DMS79 (cell line): ENCODE measurements around the gene VPS9D1.
"Not testable (repeated sequence)": the region's sequence is repeated elsewhere in the genome, so short reads cannot be mapped to it uniquely, and the experiment has no call there.

Source experiments
- DNase-seq: peaks from one replicate; lab custom pipeline; 2025; lab: John Stamatoyannopoulos, UW

Gene VPS9D1

DNA sequence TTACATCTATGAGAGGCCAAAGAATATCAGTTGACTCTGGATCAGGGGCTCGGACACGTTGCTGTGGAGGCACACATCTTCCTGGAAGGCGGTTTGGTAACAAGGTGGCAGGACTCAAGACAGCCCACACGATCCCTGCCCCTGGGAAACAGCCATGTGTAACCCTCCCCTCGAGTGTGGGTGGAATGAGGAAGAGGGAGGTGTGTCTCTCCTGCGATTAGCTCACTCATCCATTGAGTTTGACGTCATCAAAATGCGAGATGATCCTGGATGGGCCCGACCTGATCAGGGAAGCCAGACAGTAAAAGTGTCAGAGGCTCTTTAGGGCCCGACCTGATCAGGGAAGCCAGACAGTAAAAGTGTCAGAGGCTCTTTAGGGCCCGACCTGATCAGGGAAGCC is 56.5 kb downstream of the VPS9D1 start:
- not testable (repeated sequence) for DNase-seq

DNA sequence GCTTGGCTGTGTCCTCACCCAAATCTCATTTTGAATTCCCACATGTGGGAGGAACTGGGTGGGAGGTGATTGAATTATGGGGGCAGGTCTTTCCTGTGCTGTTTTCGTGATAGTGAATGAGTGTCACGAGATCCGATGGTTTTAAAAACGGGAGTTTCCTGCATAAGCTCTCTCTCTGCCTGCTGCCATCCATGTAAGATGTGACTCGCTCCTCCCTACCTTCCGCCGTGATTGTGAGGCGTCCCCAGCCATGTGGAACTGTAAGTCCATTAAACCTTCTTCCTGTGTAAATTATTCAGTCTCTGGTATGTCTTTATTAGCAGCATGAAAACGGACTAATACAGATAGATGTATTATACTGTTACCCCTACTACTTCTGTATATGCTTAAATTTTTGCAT is 59.5 kb downstream of the VPS9D1 start:
- no peak for DNase-seq

DNA sequence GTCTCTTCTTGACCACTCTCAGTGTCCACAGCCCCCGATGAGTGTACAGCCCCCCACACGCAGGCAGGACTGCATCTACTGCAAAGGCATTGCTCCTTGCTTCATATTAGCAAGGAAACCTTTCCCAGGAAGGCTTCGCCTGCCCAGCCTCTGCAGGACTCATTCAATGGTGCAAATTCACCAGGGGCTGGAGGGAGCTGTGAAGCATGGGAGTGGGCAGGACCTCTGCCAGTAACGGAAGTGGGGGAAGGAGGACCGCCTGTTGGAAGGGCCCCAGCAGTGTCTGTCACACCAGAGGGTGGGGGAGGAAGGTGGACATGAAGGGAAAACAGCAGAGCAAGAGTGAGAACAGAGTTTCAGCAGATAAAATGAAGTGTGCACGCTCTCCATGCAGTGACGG is 60.6 kb downstream of the VPS9D1 start:
- DNase-seq = no peak

DNA sequence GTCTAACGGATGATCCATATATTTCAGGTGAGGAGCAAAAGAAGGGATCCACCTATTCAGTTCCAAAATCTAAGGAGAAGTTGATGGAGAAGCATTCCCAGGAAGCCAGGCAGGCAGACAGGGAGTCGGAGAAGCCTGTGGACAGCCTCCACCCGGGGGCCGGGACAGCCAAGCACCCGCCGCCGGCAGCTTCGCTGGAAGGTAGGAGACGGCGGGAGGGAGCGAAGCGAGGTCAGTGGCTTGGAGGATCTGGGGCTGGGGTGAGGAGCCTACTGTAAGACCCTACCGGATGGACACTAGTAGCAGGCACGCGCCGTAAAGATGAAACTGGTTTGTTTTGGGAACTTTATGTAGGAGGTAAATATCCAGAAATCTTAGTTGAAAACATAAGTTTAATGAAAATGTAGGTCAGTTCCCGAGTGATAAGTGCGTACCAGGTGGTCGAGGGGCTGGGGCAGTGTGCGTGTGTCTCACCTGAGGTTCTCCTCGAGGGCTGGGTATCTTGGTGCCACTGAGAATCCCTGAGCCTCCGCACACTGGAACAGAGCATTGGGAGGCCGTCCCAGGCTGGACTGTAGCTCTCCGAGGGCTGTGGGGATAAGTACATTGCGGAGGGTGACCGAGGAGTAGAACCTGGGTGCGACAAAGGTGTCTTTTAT is 62.3 kb downstream of the VPS9D1 start:
- DNase-seq = no peak

DNA sequence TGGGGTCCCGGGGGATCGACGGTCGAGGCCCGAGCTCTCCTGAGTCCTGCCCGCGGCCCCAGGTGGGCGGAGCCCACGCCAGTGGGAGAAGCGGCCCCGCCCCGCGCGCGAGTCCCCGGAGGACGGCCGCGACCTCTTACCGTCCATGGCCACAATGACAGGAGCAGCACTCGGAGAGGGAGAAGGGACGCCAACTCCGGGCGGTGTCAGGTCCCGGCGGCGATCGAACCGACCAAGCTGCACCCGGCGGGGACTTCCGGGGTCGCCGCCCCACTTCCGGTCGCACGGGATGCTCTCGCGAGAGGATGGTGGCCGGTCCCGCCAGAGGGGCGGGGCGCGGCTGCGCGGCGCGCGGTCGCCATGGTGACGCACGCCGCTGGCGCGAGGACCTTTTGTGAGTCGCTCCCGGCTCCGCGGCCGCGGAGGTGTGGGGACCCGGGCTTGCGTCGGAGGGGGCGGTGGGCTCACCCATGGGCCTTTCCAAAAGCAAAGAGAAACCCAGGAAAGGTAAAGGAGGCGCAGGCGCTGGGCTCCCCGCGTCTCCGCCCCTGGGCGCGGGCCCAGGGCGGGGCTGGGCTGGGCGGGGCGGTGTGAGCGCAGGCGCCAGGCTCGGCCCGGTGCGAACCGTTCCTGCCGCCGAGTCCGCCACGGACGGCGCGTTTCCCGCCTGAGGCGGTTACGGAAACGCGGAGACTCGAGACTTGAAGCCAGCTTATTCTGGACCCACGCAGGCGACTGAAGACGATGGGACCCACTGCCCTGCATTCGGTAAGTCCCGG is 63.1 kb downstream of the VPS9D1 start, which contains the start of the genes CHMP1A and SPATA33:
Gene CHMP1A (minus strand): TSS at position 267 of the 779 bp plus-strand sequence. CDS start 120 bp downstream, at position 147.
Gene SPATA33 (plus strand): TSS at position 395 of the 779 bp plus-strand sequence. CDS start 76 bp downstream, at position 471.
- DNase-seq = peak; percentile 39
